Measurements from ENCODE around the gene AHNAK2.
"Not testable (repeated sequence)": the region's sequence is repeated elsewhere in the genome, so short reads cannot be mapped to it uniquely, and the experiment has no call there.

AHNAK2 gene

GRCh38 chr14:104895207-104895785 is 82.9 kb downstream of the AHNAK2 start:
- no peak for DNase-seq

GRCh38 chr14:104894331-104895206 is 83.6 kb downstream of the AHNAK2 start:
- no peak for DNase-seq

GRCh38 chr14:104893435-104894207 is 84.6 kb downstream of the AHNAK2 start:
- DNase-seq, result no peak

- DNase-seq, result no peak
Measured at GRCh38 chr14:104892531-104893434, 85.4 kb downstream of the AHNAK2 start.

GRCh38 chr14:104891664-104892530 is 86.3 kb downstream of the AHNAK2 start:
- DNase-seq, result no peak

- DNase-seq, result no peak
Measured at GRCh38 chr14:104891121-104891551, 87.0 kb downstream of the AHNAK2 start.

- DNase-seq, result not testable (repeated sequence)
Measured at GRCh38 chr14:104890292-104890691, 87.9 kb downstream of the AHNAK2 start.

GRCh38 chr14:104889375-104889757 is 88.8 kb downstream of the AHNAK2 start:
- DNase-seq, result no peak

GRCh38 chr14:104888489-104889374 is 89.4 kb downstream of the AHNAK2 start:
- DNase-seq, result no peak

GRCh38 chr14:104887623-104888488 is 90.3 kb downstream of the AHNAK2 start:
- DNase-seq, result no peak
